Stimulated activated CD8-positive, alpha-beta memory T cell treated with anti-CD3 and anti-CD28 coated beads, Interleukin-15, amount 100 ng/mL, for 24 hours (primary cell): ENCODE results near the gene NEK8.

Experiments used
- DNase-seq: peaks from one replicate; pipeline ENCODE4 v3.0.0-alpha.2; 2020; ENCODE audit warnings: low read depth

Gene NEK8

DNA sequence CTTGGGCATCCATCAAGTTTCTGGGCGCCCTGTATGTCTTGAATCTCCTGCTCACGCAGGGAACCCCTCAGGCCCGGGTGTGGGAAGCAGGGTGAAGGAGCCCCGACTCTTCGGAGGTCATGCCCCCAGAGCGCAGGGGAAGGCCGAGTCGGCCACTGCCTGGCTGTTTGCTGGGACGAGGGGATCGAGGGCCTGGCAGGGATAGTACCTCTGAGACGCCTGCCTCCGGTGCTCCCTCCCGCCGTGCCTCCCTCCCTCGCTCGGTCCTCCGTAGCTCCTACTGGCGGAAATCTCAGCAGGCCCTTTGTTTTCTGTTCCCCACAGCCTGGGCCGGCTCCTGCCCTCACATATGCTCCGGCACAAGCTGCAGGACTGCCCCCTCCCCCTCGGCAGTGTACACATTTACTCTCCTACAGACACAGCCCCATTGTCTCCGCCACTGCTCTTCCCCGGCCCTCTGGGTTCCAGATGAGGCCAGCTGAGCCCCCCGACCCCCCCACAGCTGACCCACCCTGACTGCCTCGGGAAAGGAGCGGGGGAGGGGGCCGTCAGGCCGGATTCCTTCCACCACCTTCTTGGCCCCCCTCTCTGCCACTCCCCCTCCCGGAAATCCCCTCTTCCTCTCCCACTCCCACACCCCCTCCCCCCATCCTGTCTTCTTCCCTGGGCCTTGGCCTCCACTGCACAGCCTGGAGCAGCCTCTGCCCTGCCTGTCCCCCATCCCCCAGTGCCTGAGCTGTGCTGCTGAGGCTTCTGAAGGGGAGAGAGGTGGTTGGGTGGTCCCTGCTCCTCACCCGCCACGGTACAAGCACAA lies 16.6 kb downstream of the NEK8 start:
- no peak for DNase-seq

DNA sequence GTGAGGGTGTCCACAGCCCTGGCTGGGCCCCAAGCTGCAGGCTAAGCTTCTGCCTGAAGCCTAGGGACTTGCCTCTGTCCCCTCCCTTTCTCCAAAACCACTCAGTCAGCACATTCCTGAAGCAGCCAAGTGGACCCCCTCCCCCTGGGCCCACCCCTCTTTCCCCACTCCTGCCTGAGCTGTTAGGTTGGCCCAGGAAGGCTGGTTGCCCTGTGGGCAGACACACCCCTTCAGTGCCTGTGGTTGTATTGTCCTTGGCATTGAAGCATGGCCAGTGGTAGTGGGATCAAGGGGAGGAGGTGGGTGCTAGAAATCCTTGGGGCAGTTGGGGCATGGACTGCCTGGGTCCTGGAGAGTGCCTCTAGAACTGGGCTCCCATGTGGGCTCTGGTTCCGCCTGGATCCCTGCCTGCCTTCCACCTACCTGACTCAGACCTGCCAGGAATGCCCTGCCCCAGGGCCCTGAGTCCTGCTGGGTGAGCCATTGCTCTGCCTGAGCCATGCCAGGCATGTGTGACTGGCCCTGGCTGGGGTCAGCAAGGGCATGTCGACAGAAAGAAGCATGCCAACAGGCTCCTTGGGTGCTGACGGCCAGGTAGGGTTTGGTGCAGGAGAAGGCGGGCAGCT lies 17.3 kb downstream of the NEK8 start:
- no peak for DNase-seq

DNA sequence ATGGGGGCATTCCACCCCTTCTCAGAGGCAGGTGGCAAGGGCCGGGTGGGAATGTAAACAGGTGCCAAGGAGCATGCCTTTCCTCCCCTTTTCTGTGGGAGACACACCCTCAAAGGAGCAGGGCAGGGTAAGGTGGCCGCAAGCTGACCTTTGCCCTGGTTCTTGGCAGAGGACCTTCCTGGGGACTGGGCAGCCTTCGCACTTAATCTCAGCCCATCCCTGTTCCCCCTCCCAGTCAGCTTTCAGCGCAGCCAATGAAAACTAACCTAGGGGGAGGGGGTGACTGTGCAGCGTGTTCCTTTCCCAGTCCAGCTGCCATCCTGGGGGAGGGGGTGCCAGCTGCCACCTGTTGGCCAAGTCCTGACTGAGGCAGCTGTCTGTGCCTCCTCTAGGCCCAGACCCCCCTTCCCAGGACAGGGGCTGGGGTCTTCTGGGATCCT lies 18.0 kb downstream of the NEK8 start:
- no peak for DNase-seq

DNA sequence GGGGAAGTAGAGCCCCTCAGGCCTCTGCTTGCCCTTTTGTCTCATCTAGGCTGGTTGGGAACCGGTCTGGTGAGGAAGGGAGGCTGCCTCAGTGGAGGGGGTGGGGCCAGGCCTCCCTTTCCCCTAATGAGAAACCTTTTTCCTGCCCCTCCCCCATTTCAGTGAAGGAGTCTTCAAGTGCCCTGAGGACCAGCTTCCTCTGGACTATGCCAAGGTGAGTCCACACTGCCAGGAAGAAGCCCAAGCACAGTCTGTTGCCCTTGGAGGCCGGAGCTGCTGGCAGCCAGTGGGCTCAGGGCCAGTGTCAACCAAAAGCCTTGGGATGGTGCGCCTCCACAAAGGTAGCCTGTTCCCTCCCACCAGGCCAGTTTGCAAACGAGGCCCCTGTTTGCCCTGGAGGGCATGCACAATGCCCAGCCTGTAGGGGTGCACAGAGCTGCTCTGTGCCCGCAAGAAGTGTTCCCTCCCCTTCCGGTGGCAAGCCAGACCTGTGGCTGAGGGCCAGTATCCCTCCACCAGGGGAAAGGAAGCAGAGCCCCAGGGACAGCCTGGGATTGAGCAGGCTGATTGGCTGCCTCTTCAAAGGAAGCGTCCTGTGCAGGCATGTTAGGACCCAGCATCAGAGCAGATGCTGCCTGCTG lies 18.6 kb downstream of the NEK8 start:
- DNase-seq, result no peak

DNA sequence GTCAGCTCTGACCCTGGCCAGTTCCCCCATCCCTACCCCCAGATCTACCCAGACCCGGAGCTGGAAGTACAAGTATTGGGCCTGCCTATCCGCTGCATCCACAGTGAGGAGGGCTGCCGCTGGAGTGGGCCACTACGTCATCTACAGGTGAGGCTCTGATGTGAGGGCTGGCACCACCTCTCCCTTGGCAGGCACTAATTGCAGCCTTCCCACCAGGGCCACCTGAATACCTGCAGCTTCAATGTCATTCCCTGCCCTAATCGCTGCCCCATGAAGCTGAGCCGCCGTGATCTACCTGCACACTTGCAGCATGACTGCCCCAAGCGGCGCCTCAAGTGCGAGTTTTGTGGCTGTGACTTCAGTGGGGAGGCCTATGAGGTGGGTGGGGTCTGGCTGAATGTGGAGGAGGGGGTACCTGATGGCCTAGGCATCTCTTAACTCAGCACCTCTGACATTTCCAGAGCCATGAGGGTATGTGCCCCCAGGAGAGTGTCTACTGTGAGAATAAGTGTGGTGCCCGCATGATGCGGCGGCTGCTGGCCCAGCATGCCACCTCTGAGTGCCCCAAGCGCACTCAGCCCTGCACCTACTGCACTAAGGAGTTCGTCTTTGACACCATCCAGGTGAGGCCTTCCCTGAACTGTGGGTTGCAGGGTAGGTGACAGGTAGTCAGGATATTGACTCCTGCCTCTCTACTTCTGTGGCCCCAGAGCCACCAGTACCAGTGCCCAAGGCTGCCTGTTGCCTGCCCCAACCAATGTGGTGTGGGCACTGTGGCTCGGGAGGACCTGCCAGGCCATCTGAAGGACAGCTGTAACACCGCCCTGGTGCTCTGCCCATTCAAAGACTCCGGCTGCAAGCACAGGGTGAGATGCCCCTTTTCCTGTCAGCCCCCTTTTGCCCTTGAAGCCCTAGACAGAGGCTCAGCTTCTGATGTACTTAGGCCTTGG lies 19.5 kb downstream of the NEK8 start:
- no peak for DNase-seq

DNA sequence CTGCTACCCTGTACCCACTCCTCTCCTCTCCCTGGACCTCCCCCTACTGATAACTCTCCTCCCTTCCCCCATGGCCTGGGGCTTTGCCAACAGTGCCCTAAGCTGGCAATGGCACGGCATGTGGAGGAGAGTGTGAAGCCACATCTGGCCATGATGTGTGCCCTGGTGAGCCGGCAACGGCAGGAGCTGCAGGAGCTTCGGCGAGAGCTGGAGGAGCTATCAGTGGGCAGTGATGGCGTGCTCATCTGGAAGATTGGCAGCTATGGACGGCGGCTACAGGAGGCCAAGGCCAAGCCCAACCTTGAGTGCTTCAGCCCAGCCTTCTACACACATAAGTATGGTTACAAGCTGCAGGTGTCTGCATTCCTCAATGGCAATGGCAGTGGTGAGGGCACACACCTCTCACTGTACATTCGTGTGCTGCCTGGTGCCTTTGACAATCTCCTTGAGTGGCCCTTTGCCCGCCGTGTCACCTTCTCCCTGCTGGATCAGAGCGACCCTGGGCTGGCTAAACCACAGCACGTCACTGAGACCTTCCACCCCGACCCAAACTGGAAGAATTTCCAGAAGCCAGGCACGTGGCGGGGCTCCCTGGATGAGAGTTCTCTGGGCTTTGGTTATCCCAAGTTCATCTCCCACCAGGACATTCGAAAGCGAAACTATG lies 20.4 kb downstream of the NEK8 start:
- DNase-seq, result no peak

DNA sequence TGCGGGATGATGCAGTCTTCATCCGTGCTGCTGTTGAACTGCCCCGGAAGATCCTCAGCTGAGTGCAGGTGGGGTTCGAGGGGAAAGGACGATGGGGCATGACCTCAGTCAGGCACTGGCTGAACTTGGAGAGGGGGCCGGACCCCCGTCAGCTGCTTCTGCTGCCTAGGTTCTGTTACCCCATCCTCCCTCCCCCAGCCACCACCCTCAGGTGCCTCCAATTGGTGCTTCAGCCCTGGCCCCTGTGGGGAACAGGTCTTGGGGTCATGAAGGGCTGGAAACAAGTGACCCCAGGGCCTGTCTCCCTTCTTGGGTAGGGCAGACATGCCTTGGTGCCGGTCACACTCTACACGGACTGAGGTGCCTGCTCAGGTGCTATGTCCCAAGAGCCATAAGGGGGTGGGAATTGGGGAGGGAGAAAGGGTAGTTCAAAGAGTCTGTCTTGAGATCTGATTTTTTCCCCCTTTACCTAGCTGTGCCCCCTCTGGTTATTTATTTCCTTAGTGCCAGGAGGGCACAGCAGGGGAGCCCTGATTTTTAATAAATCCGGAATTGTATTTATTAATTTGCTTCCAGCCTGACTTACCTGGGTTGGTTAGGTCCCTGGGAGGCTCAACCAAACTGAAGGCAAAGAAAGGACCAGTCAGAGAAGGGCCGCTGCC lies 21.1 kb downstream of the NEK8 start:
- DNase-seq, result no peak

DNA sequence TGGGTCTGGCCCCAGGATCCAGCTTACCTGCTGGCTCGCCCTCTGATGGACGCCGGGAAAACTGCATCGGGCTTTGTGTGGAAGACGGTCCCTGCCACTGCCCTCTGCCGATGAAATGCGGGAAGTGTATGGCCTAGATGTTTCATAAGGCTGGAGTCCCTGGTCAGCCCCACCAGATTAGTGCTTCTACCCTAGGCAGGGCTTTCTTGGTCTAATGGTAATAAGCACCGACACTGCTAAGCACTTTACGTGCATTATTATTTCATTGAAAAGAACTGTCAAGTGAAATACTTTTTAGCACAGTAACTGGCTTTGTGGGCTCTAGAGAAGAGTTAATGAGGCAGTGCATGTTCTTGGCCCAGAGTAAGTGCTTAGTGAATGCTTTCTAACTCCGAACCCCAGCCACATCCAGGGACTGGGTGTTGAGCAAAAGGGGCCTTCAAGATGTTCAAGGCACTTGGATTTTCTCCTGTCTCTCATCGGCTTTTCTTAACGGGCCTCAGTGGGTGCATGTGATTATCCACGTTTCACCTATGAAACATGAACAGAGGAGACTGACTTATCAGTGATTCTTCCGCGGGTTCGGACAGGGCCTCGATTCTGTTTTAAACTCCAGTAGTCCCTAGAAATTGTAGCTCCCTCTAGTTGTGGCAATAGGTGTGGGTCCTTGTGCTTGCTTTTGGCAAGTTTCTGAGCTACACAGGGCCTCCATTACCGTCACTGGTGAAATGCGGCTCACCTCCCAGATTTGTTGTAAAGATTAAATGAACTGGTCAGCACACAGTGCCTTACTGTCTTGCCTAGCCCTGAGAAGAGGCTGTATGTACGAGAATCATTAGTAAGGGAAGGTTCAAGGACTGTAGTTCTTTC lies 21.8 kb downstream of the NEK8 start:
- peak; percentile 60 for DNase-seq

DNA sequence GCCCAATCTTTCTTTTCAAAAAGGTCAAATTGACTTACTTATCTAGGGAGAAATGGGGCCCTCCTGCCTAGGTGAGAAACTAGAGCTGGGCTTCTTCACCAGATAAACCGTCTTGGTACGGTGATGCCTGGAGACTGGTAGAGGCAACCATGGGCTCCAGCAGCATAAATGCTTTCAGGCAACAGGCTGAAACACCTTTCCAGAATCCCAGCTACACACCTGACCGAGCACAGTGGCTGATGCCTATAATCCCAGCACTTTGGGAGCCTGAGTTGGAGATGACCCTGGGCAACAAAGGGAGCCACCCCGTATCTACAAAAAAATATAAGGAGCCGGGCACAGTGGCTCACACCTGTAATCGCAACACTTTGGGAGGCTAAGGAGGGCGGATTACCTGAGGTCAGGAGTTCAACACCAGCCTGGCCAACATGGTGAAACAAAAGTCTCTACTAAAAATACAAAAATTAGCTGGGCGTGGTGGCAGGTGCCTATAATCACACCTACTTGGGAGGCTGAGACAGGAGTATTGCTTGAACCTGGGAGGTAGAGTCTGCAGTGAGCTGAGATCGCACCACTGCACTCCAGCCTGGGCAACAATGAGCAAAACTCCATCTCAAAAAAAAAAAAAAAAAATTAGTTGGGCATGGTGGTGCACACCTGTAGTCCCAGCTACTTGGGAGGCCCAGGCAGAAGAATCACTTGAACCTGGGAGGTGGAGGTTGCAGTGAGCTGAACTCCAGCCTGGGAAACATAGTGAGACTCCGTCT lies 23.2 kb downstream of the NEK8 start:
- DNase-seq, result no peak

DNA sequence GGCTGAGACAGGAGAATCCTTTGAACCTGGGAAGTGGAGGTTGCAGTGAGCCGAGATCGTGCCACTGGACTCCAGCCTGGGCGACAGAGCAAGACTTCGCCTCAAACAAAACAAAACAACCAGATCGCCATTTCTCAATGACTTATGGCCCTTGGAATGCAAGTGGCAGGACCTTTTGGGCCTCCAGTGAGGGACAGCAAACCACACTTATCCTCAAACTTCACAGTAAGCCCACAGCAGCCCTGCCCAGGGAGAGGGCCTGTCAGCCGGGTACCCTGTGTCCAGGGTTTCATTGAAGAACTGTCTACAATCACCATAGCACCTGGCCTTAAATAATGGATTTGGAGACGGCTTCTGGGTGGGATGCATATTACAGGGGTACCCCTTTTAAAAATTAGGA lies 26.9 kb downstream of the NEK8 start:
- DNase-seq, result no peak

DNA sequence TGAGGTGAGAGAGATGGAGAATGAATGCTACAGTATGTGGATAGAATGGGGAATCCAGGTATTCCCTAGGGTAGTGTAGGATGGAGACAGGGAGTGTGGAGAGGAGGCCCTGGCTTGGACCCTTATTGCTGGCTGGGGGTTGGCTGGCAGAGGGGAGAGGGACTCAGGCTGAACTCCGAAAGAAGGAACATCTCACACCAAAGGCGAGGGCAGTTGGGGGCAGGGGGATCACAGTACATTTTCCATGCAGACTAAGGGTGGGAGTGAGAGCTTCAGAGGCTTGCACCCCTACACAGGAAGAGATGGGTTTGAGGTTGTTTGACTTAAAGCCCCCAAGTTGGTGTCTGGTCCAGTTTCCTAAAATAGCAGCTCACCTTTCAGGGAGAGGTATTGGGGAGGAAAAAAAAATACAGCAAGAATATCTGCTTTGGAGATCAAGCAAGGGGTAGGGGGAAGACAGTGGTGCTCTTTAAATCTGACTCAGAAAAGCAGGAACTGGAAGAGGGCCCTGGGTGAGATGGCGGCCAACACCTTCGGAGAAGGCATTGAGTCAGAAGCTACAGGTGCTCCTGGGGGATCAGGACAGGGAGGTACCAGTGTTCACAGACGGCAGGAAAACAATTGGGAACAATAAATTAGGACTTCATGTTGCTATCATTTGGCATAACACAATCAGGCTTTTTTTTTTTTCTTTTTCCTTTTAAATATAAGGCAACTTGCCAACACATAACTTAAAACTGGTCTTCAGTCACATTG lies 27.6 kb downstream of the NEK8 start:
- no peak for DNase-seq

DNA sequence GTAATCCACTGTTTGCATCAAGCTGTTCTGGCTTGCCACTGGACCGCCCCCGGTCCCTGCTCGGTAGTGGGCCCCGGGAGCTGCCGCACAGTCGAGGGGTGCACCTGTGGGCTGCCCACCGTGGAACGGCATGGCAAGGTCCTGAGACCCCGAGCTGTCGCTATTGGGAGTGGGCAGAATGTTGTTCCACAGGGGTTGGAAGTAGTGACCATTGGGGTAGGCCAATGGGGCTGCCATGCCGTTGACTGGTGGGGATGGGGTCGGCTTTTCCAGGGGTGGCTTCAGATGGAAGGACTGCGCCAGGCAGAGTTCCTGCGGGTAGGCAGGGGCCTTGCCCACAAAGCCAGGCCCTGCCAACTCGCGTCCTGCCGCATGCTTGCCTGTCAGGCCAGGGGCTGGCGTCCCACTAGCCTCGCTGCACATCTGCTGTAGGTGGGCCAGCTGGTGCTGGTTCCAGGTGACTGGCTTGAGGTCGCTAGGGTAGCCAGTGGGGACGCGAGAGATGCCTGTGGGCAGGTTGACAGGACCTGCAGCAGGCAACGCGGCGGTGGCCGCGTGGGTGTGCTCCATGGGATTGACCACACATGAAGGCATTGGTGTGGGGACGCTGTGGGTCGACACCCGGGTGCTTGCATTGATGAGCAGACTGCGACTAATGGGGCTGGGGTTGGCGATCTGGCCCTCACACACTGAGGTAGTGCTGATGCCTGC lies 30.0 kb downstream of the NEK8 start:
- DNase-seq, result no peak

DNA sequence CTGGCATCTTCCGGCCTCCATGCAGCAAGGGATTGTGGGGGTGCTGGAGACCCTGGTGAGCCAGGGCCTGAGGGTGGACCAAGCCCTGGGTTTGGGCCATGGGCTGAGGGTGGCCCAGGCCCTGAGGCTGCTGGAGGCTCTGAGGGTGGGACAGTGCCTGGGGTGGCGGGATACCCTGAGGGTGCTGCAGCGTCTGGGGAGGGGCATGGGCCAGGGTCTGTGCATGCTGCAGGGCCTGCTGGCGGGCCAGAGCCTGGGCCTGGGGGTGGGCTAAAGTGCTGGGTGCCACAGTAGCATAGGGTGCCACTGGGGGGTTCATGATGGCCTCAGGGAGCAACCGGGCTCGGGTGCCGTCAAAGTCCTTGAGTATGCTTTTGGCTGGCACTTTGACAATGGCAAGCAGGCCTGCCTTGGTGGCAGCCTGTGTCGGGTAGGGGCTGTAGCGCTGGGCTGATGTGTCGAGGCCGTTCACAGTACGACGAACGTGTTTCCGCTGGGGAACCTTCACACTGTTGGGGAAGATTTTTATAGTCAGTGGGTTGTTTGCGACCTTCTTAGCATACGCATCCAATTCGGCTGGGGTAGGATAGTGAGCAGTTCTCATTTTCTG lies 30.8 kb downstream of the NEK8 start:
- DNase-seq, result no peak

DNA sequence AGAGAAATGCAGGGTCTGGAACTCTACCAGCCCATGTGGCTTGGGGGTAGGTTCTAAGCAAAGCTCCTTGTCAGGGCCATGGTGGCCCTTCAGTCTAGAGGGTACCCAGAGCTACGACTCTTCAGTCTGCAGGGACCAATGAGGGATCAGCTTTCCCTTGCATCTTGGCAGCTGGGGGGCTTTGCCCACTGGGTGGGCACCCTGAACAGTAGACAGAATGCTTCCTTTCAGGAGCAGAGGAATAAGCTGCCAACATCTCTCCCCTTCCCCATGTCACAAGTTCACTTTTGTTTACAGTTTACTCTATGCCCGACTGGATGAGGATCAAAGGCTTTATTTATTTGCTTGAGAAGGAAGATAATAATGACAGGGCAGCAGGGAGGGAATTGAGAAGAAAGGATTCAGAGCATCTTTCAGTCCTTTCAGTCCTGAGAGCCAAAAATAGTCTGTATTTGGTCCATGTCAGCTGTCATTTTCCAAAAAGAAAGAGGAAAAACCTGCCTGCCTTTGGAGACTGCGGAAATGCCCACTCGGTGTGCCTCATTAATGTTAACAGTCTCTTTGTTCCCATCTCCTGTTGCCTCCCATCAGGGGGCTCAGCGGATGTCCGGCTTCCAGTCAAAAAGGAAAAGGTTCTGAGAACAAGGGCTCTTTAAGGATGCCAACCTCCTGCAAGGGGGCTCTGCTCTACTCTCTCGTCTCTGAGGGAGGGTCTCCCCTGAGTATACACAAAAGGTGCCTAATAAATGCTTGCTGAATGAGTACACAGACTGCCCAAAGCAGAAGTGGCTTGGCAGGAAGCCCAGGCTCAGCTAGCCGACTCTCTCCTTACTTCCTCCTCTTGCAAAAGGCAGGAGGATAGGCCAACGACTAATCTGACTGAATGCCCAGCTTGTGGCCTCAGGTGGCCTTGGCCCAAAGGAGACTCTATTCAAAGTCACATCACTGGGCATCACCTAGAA lies 32.3 kb downstream of the NEK8 start:
- DNase-seq, result no peak

DNA sequence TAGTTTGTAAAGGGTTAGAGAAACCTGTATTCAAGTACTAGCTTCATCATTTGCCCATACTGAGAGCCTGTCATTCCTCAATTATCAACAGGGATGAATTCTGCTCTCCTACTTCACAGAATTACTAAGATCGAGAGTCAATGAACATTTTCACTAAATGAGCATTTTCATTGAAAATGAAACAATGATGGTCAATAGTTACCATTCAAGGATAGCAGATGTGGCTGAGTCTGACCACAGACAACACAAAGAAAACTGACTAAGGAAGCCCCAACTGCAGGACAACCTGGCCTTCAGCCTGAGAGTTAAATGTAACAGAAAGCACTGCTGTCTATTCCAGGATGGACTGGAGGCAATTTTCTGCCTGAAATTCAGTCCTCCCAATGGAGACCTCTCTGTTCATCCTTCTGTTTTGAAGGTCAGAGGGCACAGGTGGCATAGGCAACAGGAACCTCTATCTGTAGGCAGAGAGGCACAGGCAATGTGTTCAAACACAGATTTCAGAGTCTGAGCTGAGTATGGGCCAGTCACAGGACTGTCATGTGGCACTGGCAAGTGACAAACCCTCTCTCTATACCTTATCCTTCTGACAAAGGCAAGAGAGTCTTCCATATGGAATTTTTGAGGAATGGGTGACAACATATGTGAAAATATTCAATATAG lies 34.7 kb downstream of the NEK8 start:
- no peak for DNase-seq

DNA sequence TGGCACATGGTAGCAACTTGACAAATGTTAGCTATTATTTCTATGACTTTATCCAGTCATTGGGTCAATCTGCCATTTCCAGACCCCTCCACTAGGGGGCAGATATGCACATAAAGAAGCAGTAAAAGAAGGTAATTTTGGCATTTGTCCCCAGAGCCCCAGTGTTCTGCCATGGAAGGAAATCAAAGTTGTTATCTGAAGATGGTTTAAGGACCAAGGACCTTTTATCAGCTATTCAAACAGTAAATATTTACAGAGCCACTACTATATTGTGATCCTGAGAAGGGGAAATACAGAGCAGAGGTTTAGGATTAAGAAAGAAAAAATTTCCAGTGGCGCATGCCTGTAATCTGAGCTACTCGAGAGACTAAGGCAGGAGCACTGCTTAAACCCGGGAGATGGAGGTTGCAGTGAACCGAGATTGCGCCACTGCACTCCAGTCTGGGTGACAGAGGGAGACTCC lies 35.2 kb downstream of the NEK8 start:
- DNase-seq, result no peak
